ENCODE results near the gene PTTG1IP.

The PTTG1IP gene

GRCh38 chr21:44903050-44903685, 29.7 kb upstream of the PTTG1IP start:
- DNase-seq (ENCODE audit: low read depth) = no peak
- TF ChIP-seq, protein P1, sequence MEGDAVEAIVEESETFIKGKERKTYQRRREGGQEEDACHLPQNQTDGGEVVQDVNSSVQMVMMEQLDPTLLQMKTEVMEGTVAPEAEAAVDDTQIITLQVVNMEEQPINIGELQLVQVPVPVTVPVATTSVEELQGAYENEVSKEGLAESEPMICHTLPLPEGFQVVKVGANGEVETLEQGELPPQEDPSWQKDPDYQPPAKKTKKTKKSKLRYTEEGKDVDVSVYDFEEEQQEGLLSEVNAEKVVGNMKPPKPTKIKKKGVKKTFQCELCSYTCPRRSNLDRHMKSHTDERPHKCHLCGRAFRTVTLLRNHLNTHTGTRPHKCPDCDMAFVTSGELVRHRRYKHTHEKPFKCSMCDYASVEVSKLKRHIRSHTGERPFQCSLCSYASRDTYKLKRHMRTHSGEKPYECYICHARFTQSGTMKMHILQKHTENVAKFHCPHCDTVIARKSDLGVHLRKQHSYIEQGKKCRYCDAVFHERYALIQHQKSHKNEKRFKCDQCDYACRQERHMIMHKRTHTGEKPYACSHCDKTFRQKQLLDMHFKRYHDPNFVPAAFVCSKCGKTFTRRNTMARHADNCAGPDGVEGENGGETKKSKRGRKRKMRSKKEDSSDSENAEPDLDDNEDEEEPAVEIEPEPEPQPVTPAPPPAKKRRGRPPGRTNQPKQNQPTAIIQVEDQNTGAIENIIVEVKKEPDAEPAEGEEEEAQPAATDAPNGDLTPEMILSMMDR (IDR thresholded peaks at IDR 0.05; ENCODE audit: insufficient read depth, low read depth, low read length, missing control alignments) = no peak
- H3K4me3 ChIP-seq (ENCODE audit: low read depth, low read length) = no peak overlapping the region

DNA sequence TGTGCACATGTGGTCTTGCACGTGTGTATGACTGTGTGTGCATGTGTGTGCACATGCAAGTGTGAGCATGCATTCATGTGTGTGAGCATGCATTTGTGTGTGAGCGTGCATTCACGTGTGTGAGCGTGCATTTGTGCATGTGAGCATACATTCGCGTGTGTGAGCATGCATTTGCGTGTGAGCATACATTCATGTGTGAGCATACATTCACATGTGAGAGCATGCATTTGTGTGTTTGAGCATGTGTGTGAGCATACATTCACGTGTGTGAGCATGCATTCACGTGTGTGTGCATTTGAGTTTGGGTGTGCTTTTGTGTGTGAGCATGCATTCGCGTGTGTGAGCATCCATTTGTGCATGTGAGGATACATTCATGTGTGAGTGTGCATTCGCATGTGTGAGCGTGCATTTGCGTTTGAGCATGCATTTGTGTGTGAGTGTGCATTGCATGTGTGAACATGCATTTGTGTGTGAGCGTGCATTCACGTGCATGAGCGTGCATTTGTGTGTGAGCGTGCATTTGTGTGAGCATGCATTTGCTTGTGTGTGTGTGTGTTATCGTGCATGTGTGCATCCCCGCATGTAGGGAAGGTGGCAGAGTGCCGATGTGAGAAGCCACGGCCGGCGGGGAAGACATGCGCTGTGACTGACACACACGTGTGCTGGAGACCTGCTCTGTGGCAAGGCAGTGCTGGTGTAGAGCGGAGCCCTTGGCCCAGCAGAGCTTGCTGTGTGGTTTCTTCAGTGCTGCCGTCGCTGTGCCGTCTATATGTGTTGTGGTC, 29.0 kb upstream of the PTTG1IP start:
- H3K4me3 ChIP-seq (ENCODE audit: low read depth, low read length) = no peak overlapping the region
- DNase-seq (ENCODE audit: low read depth) = no peak
- TF ChIP-seq, protein P1 (IDR thresholded peaks at IDR 0.05; ENCODE audit: insufficient read depth, low read depth, low read length, missing control alignments) = no peak

DNA sequence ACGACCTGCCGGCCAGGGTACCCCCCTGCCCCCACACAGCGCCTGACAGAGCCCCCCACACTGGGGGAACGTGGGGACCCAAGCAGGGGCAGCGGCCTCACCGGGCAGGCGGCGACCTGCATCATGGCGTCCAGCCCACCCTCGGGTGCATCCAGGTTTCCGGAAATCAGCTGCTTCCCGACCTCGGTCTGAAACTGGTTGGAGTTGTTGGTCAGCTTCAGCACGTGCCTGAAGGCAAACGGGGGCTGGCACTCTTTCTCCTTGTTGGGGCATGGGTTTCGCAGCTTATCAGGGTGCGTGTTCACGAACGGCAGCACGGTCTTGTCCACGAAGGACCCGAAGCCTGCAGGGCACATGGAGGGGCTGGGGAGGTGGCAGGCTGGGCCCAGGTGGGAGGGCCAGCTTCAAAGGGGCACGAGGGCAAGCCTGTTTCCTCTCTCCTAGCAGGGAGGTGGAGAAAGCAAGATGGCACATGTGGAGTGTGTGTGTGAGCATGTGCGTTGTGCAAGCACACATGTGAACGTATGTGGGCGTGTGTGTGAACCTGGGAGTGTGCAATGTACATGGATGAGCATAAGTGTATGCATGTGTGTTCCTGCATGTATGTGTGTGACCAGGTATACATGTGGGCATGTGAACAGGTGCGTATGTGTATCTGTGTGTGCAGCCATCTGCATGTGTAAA, 28.0 kb upstream of the PTTG1IP start:
- H3K4me3 ChIP-seq (ENCODE audit: low read depth, low read length) = no peak overlapping the region
- TF ChIP-seq, protein P1 (IDR thresholded peaks at IDR 0.05; ENCODE audit: insufficient read depth, low read depth, low read length, missing control alignments) = no peak
- no peak for DNase-seq (ENCODE audit: low read depth)

GRCh38 chr21:44900559-44901251, 27.2 kb upstream of the PTTG1IP start:
- TF ChIP-seq, protein P1 (IDR thresholded peaks at IDR 0.05; ENCODE audit: insufficient read depth, low read depth, low read length, missing control alignments) = no peak

GRCh38 chr21:44899768-44900558, 26.5 kb upstream of the PTTG1IP start:
- no peak for DNase-seq (ENCODE audit: low read depth)
- H3K4me3 ChIP-seq (ENCODE audit: low read depth, low read length) = no peak overlapping the region
- TF ChIP-seq, protein P1 (IDR thresholded peaks at IDR 0.05; ENCODE audit: insufficient read depth, low read depth, low read length, missing control alignments) = no peak

More at GRCh38 chr21:44900559-44901251, 27.2 kb upstream of the PTTG1IP start:
- H3K4me3 ChIP-seq (ENCODE audit: low read depth, low read length) = no peak overlapping the region
- DNase-seq (ENCODE audit: low read depth) = no peak

Data from GM12865 (cell line).